ENCODE measurements around the gene COBL.

Gene COBL

GRCh38 chr7:51034521-51035264 lies 281.9 kb downstream of the COBL start:
- DNase-seq = no peak

- DNase-seq = no peak
Observed at GRCh38 chr7:51033727-51034520, 282.7 kb downstream of the COBL start.

- DNase-seq = no peak
Observed at GRCh38 chr7:51031791-51032515, 284.7 kb downstream of the COBL start.

- no peak for DNase-seq
Observed at GRCh38 chr7:51031216-51031615, 285.4 kb downstream of the COBL start.

- DNase-seq = no peak
Observed at GRCh38 chr7:51029701-51030191, 286.9 kb downstream of the COBL start.

GRCh38 chr7:51029131-51029530 lies 287.5 kb downstream of the COBL start:
- DNase-seq = no peak

- no peak for DNase-seq
Observed at GRCh38 chr7:51027935-51028830, 288.4 kb downstream of the COBL start.

- DNase-seq = no peak
Observed at GRCh38 chr7:51027106-51027934, 289.3 kb downstream of the COBL start.

- no peak for DNase-seq
Observed at GRCh38 chr7:51026341-51026740, 290.3 kb downstream of the COBL start.

GRCh38 chr7:51025668-51026067 lies 290.9 kb downstream of the COBL start:
- no peak for DNase-seq

GRCh38 chr7:51024867-51025266 lies 291.7 kb downstream of the COBL start:
- no peak for DNase-seq

GRCh38 chr7:51023547-51023946 lies 293.1 kb downstream of the COBL start:
- no peak for DNase-seq

GRCh38 chr7:51022821-51023220 lies 293.8 kb downstream of the COBL start:
- no peak for DNase-seq

- no peak for DNase-seq
Observed at GRCh38 chr7:51021906-51022570, 294.6 kb downstream of the COBL start.

GRCh38 chr7:51020944-51021343 lies 295.7 kb downstream of the COBL start:
- DNase-seq = no peak

GRCh38 chr7:51019891-51020870 lies 296.4 kb downstream of the COBL start:
- no peak for DNase-seq

GRCh38 chr7:51019191-51019844 lies 297.3 kb downstream of the COBL start:
- DNase-seq = no peak

- no peak for DNase-seq
Observed at GRCh38 chr7:51017576-51018535, 298.8 kb downstream of the COBL start.
